GM12873 (cell line): ENCODE measurements around the gene LPAR5.

Experiments
- TF ChIP-seq, protein P1 (sequence below): IDR thresholded peaks from 2 replicates; pipeline ENCODE4 v1.5.1; 2012; ENCODE audit warnings: low read depth, mild to moderate bottlenecking, moderate library complexity, low read length, control low read depth; ENCODE audit not compliant: insufficient read depth; ENCODE audit errors: missing control alignments

The LPAR5 gene

DNA sequence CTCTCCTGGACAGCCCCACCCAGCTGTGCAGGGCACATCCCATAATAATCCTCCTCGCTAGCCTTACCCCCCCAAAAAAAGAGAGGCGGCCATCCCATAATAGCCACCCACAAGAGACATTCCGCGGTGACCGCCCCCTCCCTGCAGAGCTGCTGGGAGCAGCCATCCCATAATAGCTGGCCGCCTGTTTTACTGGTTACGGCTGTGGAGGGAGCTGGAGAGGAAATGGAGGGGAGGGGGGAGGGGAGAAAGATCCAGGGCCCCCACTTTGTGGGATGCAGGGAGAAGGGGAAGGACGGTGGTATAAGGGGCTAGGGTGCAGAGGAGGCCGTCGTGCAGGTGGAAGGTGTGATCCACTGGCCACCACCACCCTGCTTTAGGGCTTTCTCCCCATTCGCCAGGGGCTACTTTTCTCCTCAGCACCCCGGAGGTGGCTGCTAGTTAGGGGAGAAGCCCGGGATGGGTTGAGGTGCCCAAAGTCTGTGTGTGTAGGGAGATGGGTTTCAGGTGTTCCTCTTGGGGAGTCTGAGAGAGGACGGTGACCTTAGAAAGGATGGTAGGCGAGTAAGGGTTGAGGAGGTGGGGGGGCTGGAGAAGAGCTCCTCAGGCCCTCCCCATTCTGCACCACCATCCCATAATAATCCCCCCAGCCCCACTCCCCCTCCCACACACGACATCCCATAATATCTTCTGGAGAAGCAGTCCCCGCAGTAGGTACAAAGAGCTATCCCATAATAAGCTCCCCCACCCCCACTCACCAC is 22.6 kb downstream of the LPAR5 start:
- TF ChIP-seq, protein P1, sequence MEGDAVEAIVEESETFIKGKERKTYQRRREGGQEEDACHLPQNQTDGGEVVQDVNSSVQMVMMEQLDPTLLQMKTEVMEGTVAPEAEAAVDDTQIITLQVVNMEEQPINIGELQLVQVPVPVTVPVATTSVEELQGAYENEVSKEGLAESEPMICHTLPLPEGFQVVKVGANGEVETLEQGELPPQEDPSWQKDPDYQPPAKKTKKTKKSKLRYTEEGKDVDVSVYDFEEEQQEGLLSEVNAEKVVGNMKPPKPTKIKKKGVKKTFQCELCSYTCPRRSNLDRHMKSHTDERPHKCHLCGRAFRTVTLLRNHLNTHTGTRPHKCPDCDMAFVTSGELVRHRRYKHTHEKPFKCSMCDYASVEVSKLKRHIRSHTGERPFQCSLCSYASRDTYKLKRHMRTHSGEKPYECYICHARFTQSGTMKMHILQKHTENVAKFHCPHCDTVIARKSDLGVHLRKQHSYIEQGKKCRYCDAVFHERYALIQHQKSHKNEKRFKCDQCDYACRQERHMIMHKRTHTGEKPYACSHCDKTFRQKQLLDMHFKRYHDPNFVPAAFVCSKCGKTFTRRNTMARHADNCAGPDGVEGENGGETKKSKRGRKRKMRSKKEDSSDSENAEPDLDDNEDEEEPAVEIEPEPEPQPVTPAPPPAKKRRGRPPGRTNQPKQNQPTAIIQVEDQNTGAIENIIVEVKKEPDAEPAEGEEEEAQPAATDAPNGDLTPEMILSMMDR: no peak

DNA sequence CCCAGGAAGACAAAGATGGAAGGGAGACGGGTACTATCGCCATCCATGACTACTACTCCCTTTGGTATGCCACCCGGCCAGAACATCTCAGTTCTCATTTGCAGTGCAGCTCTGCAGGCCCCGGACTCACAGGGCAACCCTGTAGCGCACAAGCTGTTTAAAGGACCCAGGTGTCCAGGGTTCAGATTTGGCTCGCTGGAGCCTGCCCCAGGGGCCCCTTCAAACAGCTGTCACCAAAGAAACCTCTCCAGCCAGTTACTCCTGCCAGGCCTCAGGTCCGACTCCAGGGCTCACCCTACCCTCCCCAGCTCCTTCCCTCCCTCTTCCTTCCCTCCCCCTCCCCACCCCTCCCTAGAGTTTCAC is 23.1 kb downstream of the LPAR5 start:
- TF ChIP-seq, protein P1: no peak

DNA sequence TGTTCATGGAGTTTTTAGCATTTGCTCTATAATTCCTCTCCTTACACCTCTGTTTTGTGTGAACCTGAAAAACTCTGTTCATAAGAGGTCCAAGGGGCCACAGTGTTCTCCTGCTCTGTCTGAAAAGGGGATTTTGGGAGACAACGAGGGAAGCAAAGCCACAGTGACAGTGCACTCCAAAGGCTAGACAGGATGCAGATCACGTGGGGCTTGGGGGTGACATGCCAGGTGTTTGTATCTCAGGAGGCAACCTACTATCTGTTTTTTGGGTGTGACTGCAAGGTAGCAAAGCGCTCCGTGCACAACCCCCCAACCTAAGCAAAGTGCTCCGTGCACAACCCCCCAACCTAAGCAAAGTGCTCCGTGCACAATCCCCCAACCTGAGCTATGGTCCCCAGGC is 23.5 kb downstream of the LPAR5 start:
- TF ChIP-seq, protein P1: no peak

GRCh38 chr12:6608592-6609281 is 27.0 kb downstream of the LPAR5 start:
- TF ChIP-seq, protein P1: no peak

DNA sequence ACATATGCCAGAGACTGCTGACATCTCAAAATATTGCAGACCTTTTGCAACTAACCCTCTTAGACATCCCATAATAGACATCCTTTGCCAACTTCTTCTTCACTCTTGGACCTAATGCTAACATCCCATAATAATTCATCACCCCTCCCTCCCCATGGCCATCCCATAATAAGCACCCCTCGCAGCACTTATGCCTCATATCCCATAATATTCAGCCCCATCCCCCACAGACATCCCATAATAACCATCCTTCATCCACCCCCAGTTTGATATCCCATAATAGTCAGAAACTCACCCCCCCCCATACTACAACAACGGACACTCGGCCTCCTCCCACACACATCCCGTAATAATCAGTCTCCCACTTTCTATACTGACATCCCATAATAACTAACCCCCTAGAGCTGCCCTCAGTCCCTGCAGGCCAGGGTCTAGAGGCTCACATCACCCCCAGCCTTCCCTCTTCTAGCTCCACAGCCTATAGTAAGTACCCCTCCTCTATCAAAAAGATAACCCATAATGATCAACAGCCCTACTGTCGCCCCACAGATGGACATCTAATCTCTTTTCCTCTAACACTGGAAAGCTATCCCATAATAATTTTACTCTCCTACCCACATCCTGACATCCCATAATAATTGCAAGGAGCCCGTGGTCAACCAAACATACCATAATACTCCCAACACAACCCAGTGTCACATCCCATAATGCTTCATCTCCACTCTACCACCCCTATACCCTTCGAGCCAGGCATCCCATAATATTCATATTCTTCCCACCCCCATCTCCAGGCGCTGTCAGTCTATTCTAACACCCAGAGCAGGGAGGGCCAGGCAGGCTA is 27.8 kb downstream of the LPAR5 start:
- TF ChIP-seq, protein P1: no peak

DNA sequence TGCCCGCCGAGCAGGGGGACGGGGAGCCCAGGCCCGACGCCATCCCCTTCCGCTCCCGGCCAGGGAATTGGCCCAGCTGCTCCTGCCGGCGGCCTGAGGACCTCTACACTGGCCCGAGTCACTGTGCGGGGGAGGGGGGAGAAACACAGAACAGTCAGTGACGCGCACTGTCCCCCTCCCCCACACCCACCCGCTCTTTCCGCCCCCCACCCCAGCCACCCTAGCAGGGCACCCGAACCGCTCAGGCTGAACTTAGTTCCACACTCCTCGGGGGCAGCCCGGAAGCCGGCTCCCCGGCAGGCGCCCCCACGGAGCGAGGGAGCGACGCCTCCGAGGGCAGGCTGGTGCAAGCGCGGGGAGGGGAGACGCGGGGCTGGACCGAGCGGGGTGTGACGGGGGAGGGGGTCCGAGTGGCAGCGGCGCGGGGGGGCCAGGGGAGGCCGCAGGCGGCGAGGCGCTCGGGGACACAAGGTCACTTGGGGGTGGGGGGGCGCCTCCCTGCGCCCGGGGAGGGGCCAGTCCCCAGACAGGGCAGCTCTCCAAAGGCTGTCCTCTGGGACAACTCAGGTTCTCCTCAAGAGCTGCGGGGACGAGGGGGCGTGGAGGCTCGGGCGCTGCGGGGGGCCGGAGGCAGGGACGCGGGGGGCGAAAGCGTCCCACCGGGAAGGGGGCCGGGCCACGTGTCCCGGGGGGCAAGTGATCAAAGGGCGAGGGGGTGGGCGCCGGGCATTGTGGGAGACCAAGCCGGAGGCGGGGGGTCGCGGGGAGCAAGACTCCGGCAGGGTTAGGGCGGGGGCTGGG is 29.2 kb downstream of the LPAR5 start:
- TF ChIP-seq, protein P1: no peak
